HCT116 (cell line): ENCODE results near the gene FOXP1. TPM values are rescaled to one million over a fixed set of nuclear protein-coding genes. Genes with fewer than 3 reads are reported as not detected.

ENCODE experiments used
- ATAC-seq: fragments of 200-7000 bp; cut with Tn5 transposase; 2 replicates; pipeline ENCODE4 v1.9.1; 2020; ENCODE audit warnings: mild to moderate bottlenecking, moderate library complexity
- BruUV-seq: library from RNA; stranded (reverse); fragments of 400-500 nt; replicated peaks from 2 replicates; lab custom pipeline; 2021; lab: Mats Ljungman, UMichigan
- CTCF ChIA-PET: fragments of 300-600 bp; sonication (Branson Sonifier 250); formaldehyde crosslinking; loops from one replicate; lab custom pipeline; 2021; ENCODE audit warnings: antibody characterized with exemption; lab: Charles Lee
- POLR2A ChIA-PET: fragments of 300-600, 350-600 bp; sonication (Branson Sonifier 250); formaldehyde crosslinking; loops from one replicate; lab custom pipeline; 2021; ENCODE audit warnings: antibody characterized with exemption; lab: Charles Lee
- RAD21 ChIA-PET, 2 experiments: fragments of 300-600 bp; sonication (Branson Sonifier 250); formaldehyde crosslinking; loops; one replicate each; lab custom pipeline; 2023; ENCODE audit warnings: low total read pairs in 2 of 2; ENCODE audit not compliant: uncharacterized antibody in 2 of 2, unreplicated experiment in 2 of 2, low non-redundant PET in 1 of 2; lab: Charles Lee
- DNase-seq: peaks from one replicate; pipeline ENCODE4 v3.0.0-alpha.2; 2010; ENCODE audit warnings: low read depth, low spot score
- H2AFZ ChIP-seq: fragments of 200-600 bp; shearing (Covaris generic), sonication (generic); 2 replicates; pipeline ENCODE4 v1.6.1; 2017; ENCODE audit warnings: low read depth, mixed run types, mixed read lengths, antibody characterized with exemption, low read length; ENCODE audit not compliant: poor library complexity, severe bottlenecking
- H3K27ac ChIP-seq: 2 replicates; pipeline ENCODE4 v1.5.1; 2012; ENCODE audit warnings: low read depth, low read length
- H3K27me3 ChIP-seq: fragments of 200-600 bp; sonication (generic); 2 replicates; pipeline ENCODE4 v1.6.1; 2016; ENCODE audit warnings: mixed run types, low read length, mixed read lengths; ENCODE audit not compliant: insufficient read depth
- H3K36me3 ChIP-seq, 2 experiments: fragments of 200-500 bp in 1 of 2; fragments of 200-600 bp in 1 of 2; sonication (Bioruptor generic) in 1 of 2; sonication (generic) in 1 of 2; 2 replicates each; pipeline versions ENCODE4 v1.5.1 to v1.6.1; 2014 to 2016; ENCODE audit warnings: low read length in 2 of 2, inconsistent platforms in 1 of 2, mixed read lengths in 1 of 2, mixed run types in 1 of 2; ENCODE audit not compliant: insufficient read depth in 2 of 2, control insufficient read depth in 1 of 2
- H3K4me1 ChIP-seq, 2 experiments: fragments of 200-600 bp in 1 of 2; sonication (generic) in 1 of 2; 2 replicates each; pipeline versions ENCODE4 v1.5.1 to v1.6.1; 2012 to 2017; ENCODE audit warnings: low read length in 2 of 2, inconsistent platforms in 1 of 2, mild to moderate bottlenecking in 1 of 2, mixed read lengths in 1 of 2, mixed run types in 1 of 2, moderate library complexity in 1 of 2; ENCODE audit not compliant: insufficient read depth in 2 of 2, control insufficient read depth in 1 of 2
- H3K4me2 ChIP-seq: fragments of 200-600 bp; sonication (generic); 2 replicates; pipeline ENCODE4 v1.6.1; 2017; ENCODE audit warnings: mixed run types, low read length, mixed read lengths
- H3K4me3 ChIP-seq, 2 experiments: fragments of 200-600 bp in 1 of 2; sonication (generic) in 1 of 2; replicated peaks in 1 of 2; 2 replicates each; pipeline ENCODE4 v1.5.1; 2011 to 2016; ENCODE audit warnings: low read length in 2 of 2, control low read depth in 1 of 2, low read depth in 1 of 2, mild to moderate bottlenecking in 1 of 2, mixed read lengths in 1 of 2, mixed run types in 1 of 2
- H3K79me2 ChIP-seq: fragments of 200-600 bp; sonication (generic); 2 replicates; pipeline ENCODE4 v1.6.1; 2017; ENCODE audit warnings: mild to moderate bottlenecking, mixed run types, low read length, moderate library complexity, mixed read lengths; ENCODE audit not compliant: insufficient read depth
- H3K9ac ChIP-seq: fragments of 200-600 bp; sonication (generic); 2 replicates; pipeline ENCODE4 v1.6.1; 2016; ENCODE audit warnings: low read length, mixed read lengths
- H3K9me2 ChIP-seq: fragments of 200-600 bp; sonication (generic), shearing (Covaris generic); 2 replicates; pipeline ENCODE4 v1.6.1; 2017; ENCODE audit warnings: mixed run types, mild to moderate bottlenecking, moderate library complexity; ENCODE audit not compliant: insufficient read depth
- H3K9me3 ChIP-seq, 2 experiments: fragments of 200-500 bp in 1 of 2; fragments of 200-600 bp in 1 of 2; sonication (Bioruptor generic) in 1 of 2; sonication (generic) in 1 of 2; 2 replicates each; pipeline ENCODE4 v1.6.1; 2014 to 2017; ENCODE audit warnings: low read length in 2 of 2, mixed read lengths in 2 of 2, inconsistent platforms in 1 of 2, low read depth in 1 of 2, mild to moderate bottlenecking in 1 of 2, mixed run types in 1 of 2, moderate library complexity in 1 of 2; ENCODE audit not compliant: control insufficient read depth in 1 of 2, insufficient read depth in 1 of 2
- H4K20me1 ChIP-seq: fragments of 200-600 bp; sonication (generic), shearing (Covaris generic); 2 replicates; pipeline ENCODE4 v1.6.1; 2017; ENCODE audit warnings: mixed run types, mild to moderate bottlenecking, moderate library complexity; ENCODE audit not compliant: insufficient read depth
- CBX3 ChIP-seq: IDR thresholded peaks from 2 replicates; pipeline ENCODE4 v1.6.1; 2012; ENCODE audit warnings: low read depth
- CEBPB ChIP-seq: IDR thresholded peaks from 2 replicates; pipeline ENCODE4 v1.6.1; 2012; ENCODE audit warnings: low read depth
- REST ChIP-seq: IDR thresholded peaks from 2 replicates; pipeline ENCODE4 v1.6.1; 2012; ENCODE audit warnings: low read depth
- SIN3A ChIP-seq: IDR thresholded peaks from 2 replicates; pipeline ENCODE4 v1.6.1; 2012; ENCODE audit warnings: low read depth
- SP1 ChIP-seq: IDR thresholded peaks from 2 replicates; pipeline ENCODE4 v1.6.1; 2012; ENCODE audit warnings: low read depth
- YY1 ChIP-seq: IDR thresholded peaks from 2 replicates; pipeline ENCODE4 v1.6.1; 2011; ENCODE audit warnings: low read length, low read depth, moderate library complexity, mild to moderate bottlenecking; ENCODE audit not compliant: insufficient replicate concordance; ENCODE audit errors: extremely low read depth
- ZBTB33 ChIP-seq: IDR thresholded peaks from 2 replicates; pipeline ENCODE4 v1.6.1; 2011; ENCODE audit warnings: mild to moderate bottlenecking, low read length, moderate library complexity; ENCODE audit not compliant: insufficient replicate concordance; ENCODE audit errors: extremely low read depth
- intact Hi-C: fragments of 100-400 bp; cut with micrococcal nuclease; formaldehyde crosslinking; loops from 2 replicates; pipeline ENCODE4 v1.10.0; 2022
- total RNA-seq: library from RNA; stranded (reverse); gene quantifications from one replicate; pipeline ENCODE4 v1.2.1, GENCODE V29; 2021; ENCODE audit not compliant: unreplicated experiment

Gene FOXP1
- total RNA-seq, 1 experiment from 2014 or later = 11.4 TPM

- H3K4me2 ChIP-seq = no peak overlapping the region
- H3K4me3 ChIP-seq = no peak overlapping the region
- no TSS peak for BruUV-seq
- H3K9me2 ChIP-seq = no peaks in the 10 kb centered on the region
- H3K27me3 ChIP-seq = no peaks in the 10 kb centered on the region
- peaks cover 0 to 7% of the 10 kb centered on the region in 2 experiments; a peak in 1 of 4 replicates for H3K4me1 ChIP-seq
- no peaks in the 10 kb centered on the region for H4K20me1 ChIP-seq
- H2AFZ ChIP-seq = no peak overlapping the region
- ChIA-PET POLR2A (no interaction called here), RAD21 (no interaction called here), CTCF (no interaction called here)
- no peaks in the 10 kb centered on the region for H3K9me3 ChIP-seq
- ATAC-seq (no peak), DNase-seq (no peak)
- intact Hi-C loops = no loop called here
- H3K9ac ChIP-seq = no peak overlapping the region
- H3K27ac ChIP-seq = no peak overlapping the region
- no peaks in the 10 kb centered on the region for H3K36me3 ChIP-seq
- TF ChIP-seq ZBTB33 (no peak), CEBPB (no peak), SIN3A (no peak), CBX3 (no peak), SP1 (no peak), YY1 (no peak), REST (no peak)
- no peaks in the 10 kb centered on the region for H3K79me2 ChIP-seq
These were observed 86.1 kb downstream of the FOXP1 start for GRCh38 chr3:71497367-71497897.
